Neural cell (in vitro differentiated cells): Measurements from ENCODE around the gene TGM5. TPM values are rescaled to one million over a fixed set of nuclear protein-coding genes. Genes with fewer than 3 reads are reported as not detected.

ENCODE experiments used
- H2AFZ ChIP-seq: fragments of 200-600, 300-800 bp; sonication (generic), shearing (Covaris generic); 2 replicates; pipeline ENCODE4 v1.6.0; 2014; ENCODE audit warnings: low read depth, mild to moderate bottlenecking, antibody characterized with exemption, low read length, moderate library complexity
- H3F3A ChIP-seq: fragments of 200-600 bp; shearing (Covaris generic); 2 replicates; pipeline ENCODE4 v1.6.1; 2016; ENCODE audit warnings: mild to moderate bottlenecking, moderate library complexity, mixed read lengths, antibody characterized with exemption, low read length; ENCODE audit not compliant: insufficient read depth, poor library complexity, severe bottlenecking
- H3K27ac ChIP-seq: fragments of 200-600, 300-800 bp; sonication (generic), shearing (Covaris generic); 2 replicates; pipeline ENCODE4 v1.5.1; 2014; ENCODE audit warnings: mild to moderate bottlenecking, low read length, moderate library complexity
- H3K27me3 ChIP-seq: fragments of 300-800, 200-600 bp; sonication (generic), shearing (Covaris generic); 2 replicates; pipeline ENCODE4 v1.6.0; 2014; ENCODE audit warnings: mild to moderate bottlenecking, low read depth, low read length, moderate library complexity; ENCODE audit not compliant: insufficient read depth
- H3K36me3 ChIP-seq: fragments of 300-800, 200-600 bp; sonication (generic), shearing (Covaris generic); 2 replicates; pipeline ENCODE4 v1.5.1; 2014; ENCODE audit warnings: mild to moderate bottlenecking, antibody characterized with exemption, low read length, moderate library complexity; ENCODE audit not compliant: insufficient read depth
- H3K4me2 ChIP-seq: fragments of 300-800, 200-600 bp; sonication (generic), shearing (Covaris generic); 2 replicates; pipeline ENCODE4 v1.6.0; 2014; ENCODE audit warnings: mild to moderate bottlenecking, low read length
- H3K4me3 ChIP-seq: fragments of 300-800, 200-600 bp; sonication (generic), shearing (Covaris generic); 2 replicates; pipeline ENCODE4 v1.5.1; 2014; ENCODE audit warnings: mild to moderate bottlenecking, low read length, moderate library complexity
- H3K79me2 ChIP-seq: fragments of 200-600 bp; shearing (Covaris generic); replicated peaks from 2 replicates; pipeline ENCODE4 v1.6.0; 2014; ENCODE audit warnings: mild to moderate bottlenecking, low read length, moderate library complexity; ENCODE audit not compliant: insufficient read depth
- H3K9ac ChIP-seq: fragments of 300-800, 200-600 bp; sonication (generic), shearing (Covaris generic); 2 replicates; pipeline ENCODE4 v1.6.1; 2016; ENCODE audit warnings: mild to moderate bottlenecking, low read length, mixed read lengths
- H3K9me2 ChIP-seq: fragments of 200-600 bp; shearing (Covaris generic); 2 replicates; pipeline ENCODE4 v1.6.1; 2016; ENCODE audit warnings: mild to moderate bottlenecking, low read length, mixed read lengths; ENCODE audit not compliant: insufficient read depth
- H3K9me3 ChIP-seq: fragments of 200-600, 300-800 bp; sonication (generic), shearing (Covaris generic); 2 replicates; pipeline ENCODE4 v1.6.1; 2016; ENCODE audit warnings: mild to moderate bottlenecking, mixed run types, low read length, moderate library complexity, mixed read lengths
- H4K20me1 ChIP-seq: fragments of 200-600 bp; shearing (Covaris generic); 2 replicates; pipeline ENCODE4 v1.6.1; 2016; ENCODE audit warnings: mild to moderate bottlenecking, mixed run types; ENCODE audit not compliant: insufficient read depth
- EP300 ChIP-seq: fragments of 450-650 bp; conservative IDR thresholded peaks from 2 replicates; pipeline ENCODE4 v1.6.1; 2014; ENCODE audit warnings: antibody characterized with exemption, mild to moderate bottlenecking, moderate library complexity; ENCODE audit not compliant: poor library complexity, severe bottlenecking
- EZH2 ChIP-seq: fragments of 200-600, 300-800 bp; shearing (Covaris generic), sonication (generic); IDR thresholded peaks from 2 replicates; pipeline ENCODE4 v1.6.1; 2014; ENCODE audit warnings: antibody characterized with exemption, low read length, borderline replicate concordance, mild to moderate bottlenecking; ENCODE audit not compliant: insufficient read depth, poor library complexity, severe bottlenecking
- MXI1 ChIP-seq: fragments of 450-650 bp; conservative IDR thresholded peaks from 2 replicates; pipeline ENCODE4 v1.6.1; 2014; ENCODE audit warnings: antibody characterized with exemption, mild to moderate bottlenecking; ENCODE audit not compliant: poor library complexity, severe bottlenecking
- POLR2AphosphoS5 ChIP-seq: IDR thresholded peaks from 2 replicates; pipeline ENCODE4 v1.6.1; 2012
- RAD21 ChIP-seq: fragments of 450-650 bp; conservative IDR thresholded peaks from 2 replicates; pipeline ENCODE4 v1.6.1; 2014; ENCODE audit warnings: antibody characterized with exemption, mild to moderate bottlenecking, moderate library complexity
- SMC3 ChIP-seq: fragments of 450-650 bp; conservative IDR thresholded peaks from 2 replicates; pipeline ENCODE4 v1.6.1; 2014; ENCODE audit warnings: antibody characterized with exemption, mild to moderate bottlenecking, moderate library complexity; ENCODE audit not compliant: poor library complexity
- TAF1 ChIP-seq: IDR thresholded peaks from 2 replicates; pipeline ENCODE4 v1.6.1; 2012; ENCODE audit warnings: low read depth
- polyA plus RNA-seq: library from polyadenylated mRNA; depleted of rRNA; stranded (reverse); fragments of >200 nt; gene quantifications from 2 replicates; pipeline ENCODE4 v1.2.3, GENCODE V29; 2014
- TF ChIP-seq, protein P1 (sequence below): fragments of 450-650 bp; IDR thresholded peaks from 2 replicates; pipeline ENCODE4 v1.5.1; 2014; ENCODE audit warnings: antibody characterized with exemption, mild to moderate bottlenecking, moderate library complexity; ENCODE audit not compliant: poor library complexity, severe bottlenecking
- TF ChIP-seq, protein P2 (sequence below): IDR thresholded peaks from 2 replicates; pipeline ENCODE4 v1.6.1; 2012; ENCODE audit warnings: borderline replicate concordance

TGM5 gene
- polyA plus RNA-seq, 1 donor from 2014 or later, result not detected

DNA sequence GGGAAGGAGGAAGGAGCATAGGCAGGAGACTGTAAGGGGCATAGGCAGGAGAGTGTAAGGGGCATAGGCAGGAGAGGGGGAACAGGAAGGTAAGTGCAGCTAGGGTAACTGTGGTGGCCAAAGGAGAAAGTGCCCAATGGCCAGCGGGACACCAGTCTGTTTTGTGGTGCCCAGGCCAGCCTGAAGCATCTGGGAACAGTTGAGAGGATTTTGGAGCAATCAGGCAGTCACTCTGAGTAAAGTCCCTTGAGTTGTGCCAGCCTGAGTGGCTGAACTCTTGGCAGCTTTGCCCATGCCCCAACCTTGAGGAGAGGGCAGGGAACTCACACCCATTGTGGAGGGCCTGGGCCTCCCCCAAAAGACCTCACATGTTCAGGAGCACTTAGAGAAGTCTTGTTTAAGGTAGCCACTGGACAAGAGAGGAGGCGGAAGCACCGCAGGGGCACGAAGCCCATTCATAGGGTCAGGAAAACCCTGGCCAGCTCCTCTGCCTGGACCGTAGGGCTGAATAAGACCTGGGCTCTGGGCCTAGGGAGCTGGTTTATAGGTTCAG, 3.5 kb upstream of the TGM5 start:
- no peaks in the 10 kb centered on the region for H3K36me3 ChIP-seq
- H2AFZ ChIP-seq, result no peak overlapping the region
- H3K4me3 ChIP-seq, result no peak overlapping the region
- H3K4me2 ChIP-seq, result no peak overlapping the region
- no peaks in the 10 kb centered on the region for H4K20me1 ChIP-seq
- no peaks in the 10 kb centered on the region for H3F3A ChIP-seq
- TF ChIP-seq RAD21 (no peak), EZH2 (no peak), SMC3 (no peak), POLR2AphosphoS5 (no peak), MXI1 (no peak), EP300 (no peak), TAF1 (no peak)
- TF ChIP-seq, protein P1, sequence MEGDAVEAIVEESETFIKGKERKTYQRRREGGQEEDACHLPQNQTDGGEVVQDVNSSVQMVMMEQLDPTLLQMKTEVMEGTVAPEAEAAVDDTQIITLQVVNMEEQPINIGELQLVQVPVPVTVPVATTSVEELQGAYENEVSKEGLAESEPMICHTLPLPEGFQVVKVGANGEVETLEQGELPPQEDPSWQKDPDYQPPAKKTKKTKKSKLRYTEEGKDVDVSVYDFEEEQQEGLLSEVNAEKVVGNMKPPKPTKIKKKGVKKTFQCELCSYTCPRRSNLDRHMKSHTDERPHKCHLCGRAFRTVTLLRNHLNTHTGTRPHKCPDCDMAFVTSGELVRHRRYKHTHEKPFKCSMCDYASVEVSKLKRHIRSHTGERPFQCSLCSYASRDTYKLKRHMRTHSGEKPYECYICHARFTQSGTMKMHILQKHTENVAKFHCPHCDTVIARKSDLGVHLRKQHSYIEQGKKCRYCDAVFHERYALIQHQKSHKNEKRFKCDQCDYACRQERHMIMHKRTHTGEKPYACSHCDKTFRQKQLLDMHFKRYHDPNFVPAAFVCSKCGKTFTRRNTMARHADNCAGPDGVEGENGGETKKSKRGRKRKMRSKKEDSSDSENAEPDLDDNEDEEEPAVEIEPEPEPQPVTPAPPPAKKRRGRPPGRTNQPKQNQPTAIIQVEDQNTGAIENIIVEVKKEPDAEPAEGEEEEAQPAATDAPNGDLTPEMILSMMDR, result no peak
- TF ChIP-seq, protein P2, sequence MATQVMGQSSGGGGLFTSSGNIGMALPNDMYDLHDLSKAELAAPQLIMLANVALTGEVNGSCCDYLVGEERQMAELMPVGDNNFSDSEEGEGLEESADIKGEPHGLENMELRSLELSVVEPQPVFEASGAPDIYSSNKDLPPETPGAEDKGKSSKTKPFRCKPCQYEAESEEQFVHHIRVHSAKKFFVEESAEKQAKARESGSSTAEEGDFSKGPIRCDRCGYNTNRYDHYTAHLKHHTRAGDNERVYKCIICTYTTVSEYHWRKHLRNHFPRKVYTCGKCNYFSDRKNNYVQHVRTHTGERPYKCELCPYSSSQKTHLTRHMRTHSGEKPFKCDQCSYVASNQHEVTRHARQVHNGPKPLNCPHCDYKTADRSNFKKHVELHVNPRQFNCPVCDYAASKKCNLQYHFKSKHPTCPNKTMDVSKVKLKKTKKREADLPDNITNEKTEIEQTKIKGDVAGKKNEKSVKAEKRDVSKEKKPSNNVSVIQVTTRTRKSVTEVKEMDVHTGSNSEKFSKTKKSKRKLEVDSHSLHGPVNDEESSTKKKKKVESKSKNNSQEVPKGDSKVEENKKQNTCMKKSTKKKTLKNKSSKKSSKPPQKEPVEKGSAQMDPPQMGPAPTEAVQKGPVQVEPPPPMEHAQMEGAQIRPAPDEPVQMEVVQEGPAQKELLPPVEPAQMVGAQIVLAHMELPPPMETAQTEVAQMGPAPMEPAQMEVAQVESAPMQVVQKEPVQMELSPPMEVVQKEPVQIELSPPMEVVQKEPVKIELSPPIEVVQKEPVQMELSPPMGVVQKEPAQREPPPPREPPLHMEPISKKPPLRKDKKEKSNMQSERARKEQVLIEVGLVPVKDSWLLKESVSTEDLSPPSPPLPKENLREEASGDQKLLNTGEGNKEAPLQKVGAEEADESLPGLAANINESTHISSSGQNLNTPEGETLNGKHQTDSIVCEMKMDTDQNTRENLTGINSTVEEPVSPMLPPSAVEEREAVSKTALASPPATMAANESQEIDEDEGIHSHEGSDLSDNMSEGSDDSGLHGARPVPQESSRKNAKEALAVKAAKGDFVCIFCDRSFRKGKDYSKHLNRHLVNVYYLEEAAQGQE, result no peak
- no peaks in the 10 kb centered on the region for H3K9me2 ChIP-seq
- no peak overlapping the region for H3K27ac ChIP-seq
- no peaks in the 10 kb centered on the region for H3K9me3 ChIP-seq
- H3K9ac ChIP-seq, result no peak overlapping the region
- no peaks in the 10 kb centered on the region for H3K27me3 ChIP-seq
- no peaks in the 10 kb centered on the region for H3K79me2 ChIP-seq

DNA sequence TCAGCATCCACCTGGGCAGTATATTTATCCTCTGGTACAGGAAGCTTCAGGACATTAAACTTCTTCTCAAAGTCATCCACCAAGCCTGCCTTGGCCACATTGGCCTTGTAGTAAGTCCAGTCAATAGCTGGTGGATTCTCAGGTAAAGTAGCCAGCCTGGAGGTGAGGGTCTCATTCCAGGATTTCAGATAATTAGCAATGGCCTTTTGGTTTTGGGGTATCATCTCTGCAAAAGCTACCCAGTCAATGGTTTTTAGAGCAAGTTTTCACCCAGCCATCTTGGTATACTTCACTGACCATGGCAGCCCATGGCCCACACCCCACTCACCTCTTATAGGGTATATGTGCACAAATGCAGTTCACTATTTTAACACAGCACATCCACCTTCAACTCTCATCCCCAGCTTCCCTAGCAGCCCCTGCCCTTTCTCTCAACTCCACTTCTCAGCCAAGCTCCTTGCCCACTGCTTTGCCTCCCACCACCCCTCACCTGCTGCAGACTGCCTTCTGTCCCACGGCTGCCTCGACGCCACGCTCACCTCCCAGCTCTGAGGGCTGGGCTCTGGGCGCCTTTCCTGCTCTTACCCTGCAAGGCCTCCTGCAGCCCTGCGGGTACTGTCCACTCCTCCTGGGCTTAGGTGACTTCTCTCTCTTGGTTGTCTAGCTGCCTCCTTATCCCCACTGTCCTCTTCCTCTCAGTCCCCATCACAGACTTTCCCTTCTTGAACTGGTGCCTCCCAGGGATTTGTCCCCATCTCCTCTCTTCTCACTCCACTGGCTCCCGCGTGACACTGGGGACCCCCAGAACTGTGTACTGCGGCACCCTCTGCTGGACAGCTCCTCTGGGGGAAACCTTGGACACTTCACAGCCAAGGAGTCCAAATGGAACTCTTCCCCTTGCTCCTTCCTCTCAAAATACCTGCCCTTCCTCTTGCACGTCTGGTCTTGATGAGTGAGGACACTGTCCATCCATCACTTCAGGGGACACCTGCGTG, 1.7 kb upstream of the TGM5 start:
- H4K20me1 ChIP-seq, result no peaks in the 10 kb centered on the region
- no peak for TF ChIP-seq EP300
- no peak for TF ChIP-seq EZH2
- no peak for TF ChIP-seq MXI1
- TF ChIP-seq, protein P1, result no peak
- TF ChIP-seq SMC3, result no peak
- no peaks in the 10 kb centered on the region for H3K27me3 ChIP-seq
- H3K36me3 ChIP-seq, result no peaks in the 10 kb centered on the region
- no peaks in the 10 kb centered on the region for H3K9me3 ChIP-seq
- H3K27ac ChIP-seq, result no peak overlapping the region
- H3K79me2 ChIP-seq, result no peaks in the 10 kb centered on the region
- no peak overlapping the region for H3K4me3 ChIP-seq
- H3K9ac ChIP-seq, result no peak overlapping the region
- H3K4me2 ChIP-seq, result no peak overlapping the region
- H2AFZ ChIP-seq, result no peak overlapping the region
- no peaks in the 10 kb centered on the region for H3K9me2 ChIP-seq
- no peaks in the 10 kb centered on the region for H3F3A ChIP-seq
